Measurements from ENCODE around the gene PDSS2. TPM values are rescaled to one million over a fixed set of nuclear protein-coding genes. Genes with fewer than 3 reads are reported as not detected.

PDSS2 gene
- total RNA-seq, 1 donor from 2014 or later, result 10.1 TPM

DNA sequence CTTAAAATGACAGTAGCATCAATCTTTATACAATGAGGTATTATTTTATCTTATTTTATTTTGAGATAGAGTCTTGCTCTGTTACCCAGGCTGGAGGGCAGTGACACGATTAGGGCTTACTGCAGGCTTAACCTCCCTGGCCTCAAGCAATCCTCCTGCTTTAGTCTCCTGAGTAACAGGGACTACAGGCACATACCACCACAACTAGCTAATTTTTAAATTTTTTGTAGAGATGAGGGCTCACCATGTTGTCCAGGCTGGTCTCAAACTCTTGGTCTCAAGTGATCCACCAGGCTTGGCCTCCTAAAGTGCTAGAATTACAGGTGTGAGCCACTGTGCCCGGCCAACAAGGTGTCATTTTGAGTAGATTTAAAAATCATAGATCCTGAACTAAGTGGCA is 125.9 kb downstream of the PDSS2 start:
- Mint-ChIP-seq H3K36me3 (ENCODE audit: low read depth) (no peaks in the 10 kb centered on the region), H3K9me3 (ENCODE audit: low read depth) (no peaks in the 10 kb centered on the region), H3K4me3 (ENCODE audit: unreplicated experiment) (no peak overlapping the region), H3K4me1 (ENCODE audit: low read depth) (no peaks in the 10 kb centered on the region), H3K27ac (ENCODE audit: unreplicated experiment) (no peak overlapping the region), H3K27me3 (ENCODE audit: low read depth) (no peaks in the 10 kb centered on the region)
- no peak for DNase-seq (ENCODE audit: low spot score)
- TF ChIP-seq, protein P1, sequence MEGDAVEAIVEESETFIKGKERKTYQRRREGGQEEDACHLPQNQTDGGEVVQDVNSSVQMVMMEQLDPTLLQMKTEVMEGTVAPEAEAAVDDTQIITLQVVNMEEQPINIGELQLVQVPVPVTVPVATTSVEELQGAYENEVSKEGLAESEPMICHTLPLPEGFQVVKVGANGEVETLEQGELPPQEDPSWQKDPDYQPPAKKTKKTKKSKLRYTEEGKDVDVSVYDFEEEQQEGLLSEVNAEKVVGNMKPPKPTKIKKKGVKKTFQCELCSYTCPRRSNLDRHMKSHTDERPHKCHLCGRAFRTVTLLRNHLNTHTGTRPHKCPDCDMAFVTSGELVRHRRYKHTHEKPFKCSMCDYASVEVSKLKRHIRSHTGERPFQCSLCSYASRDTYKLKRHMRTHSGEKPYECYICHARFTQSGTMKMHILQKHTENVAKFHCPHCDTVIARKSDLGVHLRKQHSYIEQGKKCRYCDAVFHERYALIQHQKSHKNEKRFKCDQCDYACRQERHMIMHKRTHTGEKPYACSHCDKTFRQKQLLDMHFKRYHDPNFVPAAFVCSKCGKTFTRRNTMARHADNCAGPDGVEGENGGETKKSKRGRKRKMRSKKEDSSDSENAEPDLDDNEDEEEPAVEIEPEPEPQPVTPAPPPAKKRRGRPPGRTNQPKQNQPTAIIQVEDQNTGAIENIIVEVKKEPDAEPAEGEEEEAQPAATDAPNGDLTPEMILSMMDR (IDR thresholded peaks at IDR 0.05), result no peak

DNA sequence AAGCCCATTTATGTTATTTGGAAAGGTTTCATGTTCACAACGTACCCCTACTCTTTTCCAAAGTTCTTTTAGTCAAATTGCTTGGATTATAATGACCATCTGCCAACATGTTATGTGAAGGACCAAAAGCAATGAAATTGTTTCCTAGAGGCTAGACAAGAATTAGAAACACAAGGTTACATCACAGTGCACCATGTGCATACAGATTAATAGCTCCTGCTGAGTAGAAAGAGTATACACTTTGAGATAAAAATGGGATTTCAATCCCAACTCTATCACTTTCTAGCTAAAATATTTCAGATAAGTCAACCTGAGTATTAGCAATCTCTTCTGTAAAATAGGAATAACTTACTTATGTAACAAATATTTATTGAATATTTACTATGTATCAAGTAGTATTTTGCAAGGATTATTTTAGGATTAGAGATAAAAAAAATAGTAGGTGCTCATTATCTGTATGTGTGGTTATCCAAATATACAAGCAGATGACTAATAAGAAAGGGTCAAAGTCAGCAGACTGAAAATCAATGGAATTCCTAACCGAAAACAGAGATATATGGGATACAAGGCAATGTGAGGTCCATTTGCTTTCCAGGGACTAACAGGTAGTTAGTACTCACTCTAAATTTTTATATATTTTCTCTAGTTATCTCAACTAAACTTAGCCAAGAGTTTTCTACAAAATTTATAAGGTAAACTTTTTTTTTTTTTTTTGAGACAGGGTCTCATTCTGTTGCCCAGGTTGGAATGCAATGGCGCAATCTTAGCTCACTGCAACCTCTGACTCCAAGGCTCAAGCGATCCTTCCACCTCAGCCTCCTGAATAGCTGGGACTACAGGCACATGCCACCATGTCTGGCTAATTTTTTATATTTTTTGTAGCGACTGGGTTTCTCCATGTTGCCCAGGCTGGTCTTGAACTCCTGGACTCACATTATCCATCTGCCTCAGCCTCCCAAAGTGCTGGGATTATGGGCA is 127.7 kb downstream of the PDSS2 start:
- Mint-ChIP-seq H3K36me3 (ENCODE audit: low read depth) (no peaks in the 10 kb centered on the region), H3K4me3 (ENCODE audit: unreplicated experiment) (no peak overlapping the region), H3K27me3 (ENCODE audit: low read depth) (no peaks in the 10 kb centered on the region), H3K4me1 (ENCODE audit: low read depth) (no peaks in the 10 kb centered on the region), H3K27ac (ENCODE audit: unreplicated experiment) (no peak overlapping the region), H3K9me3 (ENCODE audit: low read depth) (no peaks in the 10 kb centered on the region)
- TF ChIP-seq, protein P1 (IDR thresholded peaks at IDR 0.05), result no peak
- DNase-seq (ENCODE audit: low spot score), result no peak

DNA sequence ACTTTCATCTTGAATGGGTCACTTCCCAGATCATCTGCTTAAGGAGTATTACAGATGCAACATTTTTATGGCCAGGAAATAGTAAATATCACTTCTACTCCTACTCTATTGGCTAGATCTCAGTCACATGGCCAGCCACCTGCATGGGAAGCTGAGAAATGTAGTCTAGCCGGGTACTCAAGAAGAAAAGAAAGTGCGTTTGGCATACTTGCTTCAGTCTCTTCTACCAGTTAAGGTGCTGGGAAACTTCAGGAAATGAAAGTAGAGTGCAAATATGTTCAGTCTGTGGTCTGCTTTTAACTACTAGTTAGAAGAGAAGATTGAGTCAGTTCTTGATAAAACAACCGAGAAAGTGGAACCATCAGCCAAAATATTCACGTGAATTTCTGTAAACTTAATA is 129.2 kb downstream of the PDSS2 start:
- TF ChIP-seq, protein P1 (IDR thresholded peaks at IDR 0.05), result no peak
- no peak overlapping the region for H3K27ac Mint-ChIP-seq (ENCODE audit: unreplicated experiment)
- no peaks in the 10 kb centered on the region for H3K36me3 Mint-ChIP-seq (ENCODE audit: low read depth)
- DNase-seq (ENCODE audit: low spot score), result no peak
- no peaks in the 10 kb centered on the region for H3K27me3 Mint-ChIP-seq (ENCODE audit: low read depth)
- no peaks in the 10 kb centered on the region for H3K4me1 Mint-ChIP-seq (ENCODE audit: low read depth)
- H3K4me3 Mint-ChIP-seq (ENCODE audit: unreplicated experiment), result no peak overlapping the region
- peaks cover 2% of the 10 kb centered on the region for H3K9me3 Mint-ChIP-seq (ENCODE audit: low read depth)

DNA sequence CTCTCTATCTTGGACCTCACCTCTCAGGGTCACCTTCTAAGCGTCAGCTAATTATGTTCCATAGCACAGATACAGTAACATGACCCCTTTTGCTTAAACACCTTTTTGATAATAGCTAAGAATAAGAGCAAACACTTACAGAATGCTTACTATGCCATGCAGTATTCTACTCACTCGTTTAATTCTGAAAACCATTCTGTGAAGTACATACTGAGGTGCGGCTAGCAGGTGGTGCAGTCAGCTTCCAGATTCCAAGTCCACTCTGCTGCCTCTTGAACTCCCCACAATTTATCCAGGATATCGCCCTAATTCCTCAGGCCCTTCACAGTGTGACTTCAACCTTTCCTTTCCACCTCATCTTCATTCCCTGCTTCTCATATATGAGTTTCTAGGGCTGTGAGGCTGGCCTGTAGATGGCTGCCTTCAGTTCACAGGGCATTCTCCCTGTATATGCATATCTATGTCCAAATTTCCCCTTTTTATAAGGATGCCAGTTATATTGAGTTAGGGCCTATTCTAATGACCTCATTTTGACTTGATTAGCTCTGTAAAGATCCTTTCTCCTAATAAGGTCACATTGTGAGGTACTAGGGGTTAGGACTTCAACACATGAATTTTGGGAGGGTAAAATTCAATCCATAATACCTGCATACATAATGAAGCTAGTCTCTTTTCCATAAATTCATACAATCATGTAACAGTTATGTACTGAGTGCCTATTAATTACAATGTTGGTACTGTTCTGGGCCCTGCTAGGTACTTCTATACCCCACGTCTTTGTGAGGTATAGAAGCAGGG is 130.1 kb downstream of the PDSS2 start:
- Mint-ChIP-seq H3K4me3 (ENCODE audit: unreplicated experiment) (no peak overlapping the region), H3K4me1 (ENCODE audit: low read depth) (no peaks in the 10 kb centered on the region)

DNA sequence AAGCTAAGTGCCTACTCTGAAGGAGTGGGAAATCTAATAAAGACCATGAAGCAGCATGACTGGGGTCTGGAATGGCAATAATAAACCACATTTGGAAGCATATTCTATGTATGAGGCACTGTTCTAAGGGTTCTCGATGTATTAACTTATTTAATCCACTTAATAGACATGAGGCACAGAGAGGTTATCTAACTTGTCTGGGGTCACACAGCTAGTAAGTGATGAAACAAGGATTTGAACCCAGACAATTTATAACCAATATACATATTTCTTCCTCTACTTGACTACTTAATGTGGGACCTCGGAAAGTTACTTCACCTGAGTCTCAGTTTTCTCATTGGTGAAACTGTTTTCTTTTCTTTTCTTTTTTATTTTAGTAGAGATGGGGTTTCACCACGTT is 131.3 kb downstream of the PDSS2 start:
- Mint-ChIP-seq H3K27me3 (ENCODE audit: low read depth) (no peaks in the 10 kb centered on the region), H3K4me3 (ENCODE audit: unreplicated experiment) (no peak overlapping the region), H3K4me1 (ENCODE audit: low read depth) (no peaks in the 10 kb centered on the region), H3K36me3 (ENCODE audit: low read depth) (no peaks in the 10 kb centered on the region), H3K27ac (ENCODE audit: unreplicated experiment) (no peak overlapping the region), H3K9me3 (ENCODE audit: low read depth) (peaks cover 2% of the 10 kb centered on the region)
- TF ChIP-seq, protein P1 (IDR thresholded peaks at IDR 0.05), result no peak
- DNase-seq (ENCODE audit: low spot score), result no peak

More for the DNA sequence above, 130.1 kb downstream of the PDSS2 start:
- H3K27me3 Mint-ChIP-seq (ENCODE audit: low read depth), result no peaks in the 10 kb centered on the region
- no peak for DNase-seq (ENCODE audit: low spot score)
- H3K36me3 Mint-ChIP-seq (ENCODE audit: low read depth), result no peaks in the 10 kb centered on the region
- peaks cover 2% of the 10 kb centered on the region for H3K9me3 Mint-ChIP-seq (ENCODE audit: low read depth)
- H3K27ac Mint-ChIP-seq (ENCODE audit: unreplicated experiment), result no peak overlapping the region
- TF ChIP-seq, protein P1 (IDR thresholded peaks at IDR 0.05), result no peak

Data from chondrocyte (in vitro differentiated cells).